HG03442 (cell line): ENCODE results near the gene C17orf67.

ENCODE experiments used
- ATAC-seq: cut with Tn5 transposase; IDR thresholded peaks from one replicate; pipeline ENCODE4 v1.9.1; 2021; ENCODE audit warnings: mild to moderate bottlenecking, moderate library complexity; ENCODE audit not compliant: unreplicated experiment

Gene C17orf67

DNA sequence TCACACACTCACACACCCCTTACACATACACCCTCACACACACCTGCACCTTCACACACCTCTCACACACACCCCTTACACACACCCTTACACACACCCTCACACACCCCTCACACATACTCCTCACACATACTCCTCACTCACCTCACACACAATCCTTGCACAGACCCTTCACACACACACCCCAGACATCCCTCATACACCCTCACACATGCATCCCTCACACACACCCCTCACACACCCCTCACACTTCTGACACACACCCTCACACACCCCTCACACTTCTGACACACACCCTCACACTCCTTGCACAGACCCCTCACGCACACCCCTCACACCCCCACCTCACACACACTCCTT, 23.9 kb downstream of the C17orf67 start:
- ATAC-seq: no peak

DNA sequence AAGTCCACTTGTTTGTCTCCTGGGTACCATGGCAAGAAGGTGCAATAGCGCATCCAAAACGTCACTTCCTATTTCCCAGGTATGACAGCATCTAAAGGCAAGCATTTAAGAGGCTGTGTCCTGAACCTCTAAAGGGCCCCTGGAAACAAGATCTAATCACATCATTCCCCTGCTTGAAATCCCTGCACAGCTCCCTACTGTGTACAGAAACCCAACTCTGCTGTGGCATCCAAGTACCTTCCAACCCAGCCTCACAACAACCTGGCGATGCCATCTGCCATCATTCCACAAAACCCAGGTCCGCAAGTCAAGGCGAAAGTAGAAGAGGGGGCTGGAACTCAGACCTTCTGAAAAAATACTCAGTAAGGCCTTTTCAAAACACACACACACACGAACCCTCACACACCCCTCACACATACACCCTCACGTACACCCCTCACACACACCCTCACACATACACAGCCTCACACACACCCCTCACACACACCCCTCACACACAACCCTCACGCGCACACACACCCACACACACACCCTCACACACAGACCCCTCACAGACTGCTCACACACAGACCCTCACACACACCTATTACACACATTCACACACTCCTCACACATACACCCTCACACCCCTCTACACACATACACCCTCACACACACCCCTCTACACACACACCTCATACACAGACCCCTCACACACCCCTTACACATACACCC, 24.5 kb downstream of the C17orf67 start:
- no peak for ATAC-seq

DNA sequence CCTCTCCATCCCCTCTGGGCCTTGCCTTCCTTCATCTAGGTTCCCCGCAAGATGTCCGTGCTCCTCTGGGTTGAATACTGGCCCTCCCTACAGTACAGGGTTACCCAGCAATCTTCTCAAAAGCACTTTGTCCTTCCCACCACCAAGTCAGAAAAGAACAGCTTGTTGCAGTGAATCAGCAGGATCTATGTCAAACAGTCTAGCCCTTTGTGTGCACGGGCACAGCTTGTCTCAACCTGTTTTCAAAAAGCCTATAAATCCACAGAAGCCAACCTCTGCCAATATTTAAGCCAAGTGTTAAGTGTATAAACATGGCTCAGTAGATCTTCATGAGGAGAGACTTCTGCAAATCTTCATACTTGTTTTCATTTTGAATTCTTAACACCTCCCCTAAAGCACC, 25.2 kb downstream of the C17orf67 start:
- no peak for ATAC-seq

DNA sequence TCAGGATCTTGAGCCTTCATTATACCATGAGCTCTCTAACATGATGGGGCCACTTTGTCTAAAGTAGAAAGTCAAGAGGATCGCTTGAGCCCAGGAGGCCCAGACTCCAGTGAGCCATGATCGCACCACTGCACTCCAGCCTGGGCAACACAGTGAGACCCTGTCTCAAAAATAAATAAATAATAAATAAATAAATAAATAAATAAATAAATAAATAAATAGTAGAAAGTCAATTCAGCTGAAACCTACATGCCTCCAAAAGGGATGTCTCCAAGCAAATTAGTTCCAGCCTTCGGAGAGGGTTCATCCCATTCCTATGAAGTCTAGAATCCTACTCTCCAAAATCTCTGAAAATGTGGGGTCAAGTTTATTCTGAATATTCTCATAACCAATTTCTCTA, 26.0 kb downstream of the C17orf67 start:
- ATAC-seq: no peak

DNA sequence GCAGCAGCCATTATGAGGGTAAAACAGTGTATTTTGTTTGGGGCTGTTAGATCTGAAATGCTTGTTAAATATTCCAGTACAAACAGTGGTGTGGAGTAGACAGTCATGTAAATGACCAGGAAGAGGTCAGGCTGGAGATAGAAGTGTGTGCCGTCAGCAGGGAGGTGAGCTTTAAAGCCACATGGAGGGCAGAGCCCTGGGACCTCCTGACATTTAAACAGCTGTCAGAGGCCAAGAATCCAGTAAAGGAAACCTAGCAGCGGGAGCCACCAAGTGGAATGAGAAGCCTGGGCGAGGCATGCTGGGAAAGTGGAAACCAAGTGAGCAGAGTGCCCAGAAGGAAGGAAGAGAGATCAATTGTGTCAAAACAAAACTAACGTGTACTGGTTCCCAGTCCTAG, 26.8 kb downstream of the C17orf67 start:
- ATAC-seq: no peak

DNA sequence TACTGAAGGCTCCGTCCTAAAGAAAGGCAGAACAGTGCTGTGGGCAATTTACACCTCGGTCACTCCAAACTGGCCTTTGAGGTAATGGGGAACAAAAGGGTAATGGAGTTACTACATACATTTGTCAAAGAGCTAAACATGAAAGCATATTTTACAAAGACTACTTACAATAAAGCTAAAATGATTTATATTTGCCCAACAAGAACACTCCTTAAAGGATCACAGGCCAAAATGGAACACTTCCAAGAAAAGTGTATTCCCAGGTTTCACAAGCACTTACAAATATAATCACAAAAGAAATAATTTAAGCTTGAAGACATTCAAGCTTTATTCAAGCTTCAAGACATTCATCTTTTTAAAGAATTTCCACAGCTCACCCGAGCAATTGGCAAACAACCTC, 29.3 kb downstream of the C17orf67 start:
- ATAC-seq: no peak

DNA sequence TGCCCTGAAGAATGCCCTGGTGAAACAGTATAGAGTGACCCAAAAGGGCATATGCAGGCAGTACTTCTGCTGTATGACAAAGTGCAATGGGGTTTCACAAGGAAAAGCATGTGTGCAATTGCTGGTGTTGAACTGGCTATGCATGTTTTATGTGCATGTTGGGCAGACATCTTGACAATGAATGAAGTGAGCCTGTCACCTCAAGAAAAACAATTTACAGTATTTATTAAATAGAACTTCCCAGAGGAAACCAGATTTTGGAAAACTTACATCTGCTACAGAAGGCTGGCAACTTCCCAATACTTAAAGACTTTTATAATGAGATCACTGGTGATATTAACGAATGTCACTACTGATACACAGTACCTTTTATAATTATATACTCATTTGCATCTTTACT, 30.6 kb downstream of the C17orf67 start:
- no peak for ATAC-seq

DNA sequence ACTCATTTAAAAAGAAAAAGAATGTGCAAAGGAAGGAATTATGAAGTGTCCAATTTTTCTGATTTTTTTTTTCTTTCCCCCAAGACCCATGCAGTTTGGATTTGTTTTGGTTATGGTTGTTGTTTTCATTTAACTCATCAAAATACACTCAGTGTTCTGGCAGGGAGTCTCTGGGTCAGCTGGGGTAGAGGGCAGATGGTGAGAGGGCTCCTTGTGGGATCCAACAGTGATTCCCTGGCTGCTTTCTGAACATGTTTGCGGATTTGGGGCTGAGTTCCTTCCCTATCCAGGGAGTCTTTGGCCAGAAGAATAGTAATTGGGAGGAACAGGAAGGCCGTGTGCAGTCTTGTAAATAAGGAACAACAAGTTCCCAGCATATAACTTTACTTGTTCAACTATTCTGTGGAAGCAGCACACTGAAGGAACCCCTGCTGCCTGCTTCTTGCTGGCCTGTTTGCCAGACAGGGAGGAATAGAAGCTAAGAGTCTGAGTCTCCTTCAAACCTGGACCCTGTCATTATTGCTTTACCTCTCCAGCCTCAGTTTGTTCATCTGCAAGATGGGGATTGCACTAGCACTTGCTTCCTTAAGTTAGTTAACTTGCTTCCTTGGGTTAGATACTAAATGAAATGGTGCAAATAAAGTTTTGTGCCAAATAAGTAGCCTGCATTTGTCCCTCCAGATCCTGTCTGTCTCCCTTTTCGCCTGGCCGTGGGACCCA, 32.1 kb downstream of the C17orf67 start:
- no peak for ATAC-seq

DNA sequence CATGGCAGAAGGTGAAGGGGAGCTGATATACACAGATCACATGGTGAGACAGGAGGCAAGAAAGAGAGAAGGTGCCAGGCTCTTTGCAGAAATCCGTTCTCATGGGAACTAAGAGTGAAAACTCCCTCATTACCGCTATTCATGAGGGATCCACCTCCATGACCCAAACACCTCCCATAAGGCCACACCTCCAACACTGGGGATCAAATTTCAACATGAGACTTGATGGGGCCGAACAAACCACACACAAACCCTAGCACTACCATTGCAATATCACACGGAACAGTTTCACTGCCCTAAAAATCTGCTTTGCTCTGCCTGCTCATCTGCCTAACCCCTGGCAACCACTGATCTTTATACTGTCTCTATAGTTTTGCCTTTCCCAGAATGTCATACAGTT, 34.8 kb downstream of the C17orf67 start:
- ATAC-seq: no peak

DNA sequence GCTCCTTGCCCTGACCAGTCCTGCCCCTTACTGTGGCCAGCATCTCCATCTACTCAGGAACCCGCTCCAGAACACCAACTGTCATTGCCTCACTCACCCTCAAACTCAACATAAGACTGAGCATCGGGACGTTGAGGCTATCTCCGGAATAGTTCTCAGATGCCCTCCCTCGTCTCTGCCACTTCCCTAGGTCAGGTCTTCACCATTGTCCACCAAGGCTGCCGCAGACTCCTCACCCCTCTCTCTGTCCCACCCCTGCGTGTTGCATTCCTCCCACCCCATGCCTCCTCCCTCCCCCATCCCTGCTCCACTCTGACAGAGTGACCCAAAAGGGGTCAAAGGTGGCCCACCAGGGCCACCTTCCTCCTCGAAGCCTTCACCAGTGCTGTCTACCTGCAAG, 37.2 kb downstream of the C17orf67 start:
- ATAC-seq: no peak

DNA sequence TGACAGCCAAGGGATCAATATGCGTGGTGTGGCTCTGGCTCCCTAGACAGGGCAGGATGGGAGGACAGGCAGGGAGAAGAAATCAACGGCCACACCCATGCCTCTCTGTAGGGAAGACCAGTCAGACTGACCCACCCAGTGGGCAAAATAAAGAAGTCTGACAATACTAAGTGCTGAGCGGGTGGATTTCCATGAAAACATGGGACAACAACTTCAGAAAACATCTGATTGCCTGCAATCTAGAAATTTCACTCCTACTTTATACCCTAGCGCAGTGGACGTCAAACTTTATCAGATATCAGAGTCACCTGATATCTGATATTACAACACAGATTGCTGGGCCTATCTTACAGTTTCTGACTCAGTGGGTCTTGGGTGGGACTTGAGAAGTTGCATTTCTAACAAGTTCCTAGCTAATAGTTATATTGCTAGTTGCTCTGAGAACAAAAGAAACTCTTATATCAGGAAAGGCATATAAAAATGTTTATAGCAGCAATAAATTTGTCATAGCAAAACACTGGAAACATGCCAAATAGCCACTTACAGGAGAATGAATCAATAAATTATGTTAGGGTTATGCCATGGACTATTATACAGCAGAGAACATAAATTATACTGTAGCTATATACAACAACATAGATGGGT, 38.4 kb downstream of the C17orf67 start:
- ATAC-seq: no peak

DNA sequence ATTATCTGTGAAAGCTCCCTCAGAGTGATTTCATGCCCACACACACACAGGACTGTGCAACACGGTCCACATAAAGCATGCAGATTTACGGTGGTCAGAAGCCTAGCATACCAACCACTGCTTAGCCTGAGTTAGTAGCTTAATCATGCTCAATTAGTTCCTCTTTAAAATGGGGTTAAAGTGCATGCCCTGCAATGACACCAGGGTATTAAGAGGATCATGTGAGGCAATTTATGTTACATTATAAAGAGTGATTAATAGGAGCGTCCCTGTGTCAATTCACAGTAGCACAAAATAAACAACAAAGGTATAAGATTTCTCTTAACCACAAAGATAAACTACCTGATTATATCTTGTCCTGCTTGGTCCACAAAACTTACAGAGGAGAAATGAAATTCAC, 39.8 kb downstream of the C17orf67 start:
- ATAC-seq: no peak

DNA sequence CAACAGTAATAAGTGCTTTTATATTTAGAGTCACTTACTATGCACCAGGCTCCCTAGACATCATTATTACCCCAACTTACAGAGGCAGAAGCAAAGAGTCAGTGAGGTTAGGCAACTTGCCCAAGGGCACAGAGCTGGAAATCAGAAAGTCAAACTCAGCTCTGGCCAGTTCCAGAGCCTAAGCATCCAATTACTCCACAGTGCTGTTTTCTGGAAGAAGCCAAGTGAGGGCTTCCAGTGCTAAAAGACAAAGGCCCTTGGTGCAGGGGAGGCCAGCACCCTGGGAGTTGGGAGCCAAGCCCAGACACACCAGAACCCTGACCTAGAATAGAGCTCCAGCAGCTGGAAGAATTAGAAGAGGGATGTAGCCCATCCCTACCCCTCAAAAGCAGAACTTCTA, 40.2 kb downstream of the C17orf67 start:
- no peak for ATAC-seq

DNA sequence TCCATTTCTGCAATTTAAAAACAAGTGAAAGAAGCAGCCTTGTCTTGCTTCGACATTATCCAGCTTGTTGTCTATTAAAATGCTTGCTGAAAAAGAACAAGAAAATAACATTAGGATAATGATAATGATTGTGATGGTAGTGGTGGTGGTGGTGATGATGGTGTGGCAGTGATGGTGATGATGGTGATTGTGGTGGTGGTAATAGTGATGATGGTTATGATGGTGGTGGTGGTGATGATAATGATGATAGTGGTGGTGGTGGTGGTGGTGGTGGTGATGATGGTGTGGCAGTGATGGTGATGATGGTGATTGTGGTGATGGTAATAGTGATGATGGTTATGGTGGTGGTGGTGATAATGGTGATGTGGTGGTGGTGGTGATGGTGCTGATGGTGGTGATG, 41.5 kb downstream of the C17orf67 start:
- no peak for ATAC-seq

DNA sequence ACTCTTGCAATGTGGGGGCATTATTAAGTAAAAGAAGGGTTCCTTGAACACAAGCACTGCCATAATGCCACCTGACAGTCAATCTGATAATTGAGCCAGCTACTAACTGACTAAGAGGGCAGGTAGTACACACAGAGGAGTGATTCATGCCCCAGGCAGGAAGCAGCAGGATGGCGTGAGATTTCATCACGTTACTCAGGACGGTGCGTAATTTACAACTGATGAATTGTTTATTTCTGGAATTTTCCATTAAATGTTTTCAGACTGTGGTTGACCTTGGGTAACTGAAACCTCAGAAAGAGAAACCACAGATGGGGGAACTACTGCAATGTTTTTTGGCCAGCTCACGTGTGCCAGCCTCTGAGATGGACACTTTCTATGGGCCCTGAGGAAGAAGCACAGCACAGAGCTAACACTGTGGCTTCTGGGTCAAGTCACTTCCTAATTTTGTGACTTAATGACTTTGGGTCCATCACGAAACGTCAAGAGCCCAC, 46.7 kb downstream of the C17orf67 start:
- ATAC-seq: peak; percentile 93

DNA sequence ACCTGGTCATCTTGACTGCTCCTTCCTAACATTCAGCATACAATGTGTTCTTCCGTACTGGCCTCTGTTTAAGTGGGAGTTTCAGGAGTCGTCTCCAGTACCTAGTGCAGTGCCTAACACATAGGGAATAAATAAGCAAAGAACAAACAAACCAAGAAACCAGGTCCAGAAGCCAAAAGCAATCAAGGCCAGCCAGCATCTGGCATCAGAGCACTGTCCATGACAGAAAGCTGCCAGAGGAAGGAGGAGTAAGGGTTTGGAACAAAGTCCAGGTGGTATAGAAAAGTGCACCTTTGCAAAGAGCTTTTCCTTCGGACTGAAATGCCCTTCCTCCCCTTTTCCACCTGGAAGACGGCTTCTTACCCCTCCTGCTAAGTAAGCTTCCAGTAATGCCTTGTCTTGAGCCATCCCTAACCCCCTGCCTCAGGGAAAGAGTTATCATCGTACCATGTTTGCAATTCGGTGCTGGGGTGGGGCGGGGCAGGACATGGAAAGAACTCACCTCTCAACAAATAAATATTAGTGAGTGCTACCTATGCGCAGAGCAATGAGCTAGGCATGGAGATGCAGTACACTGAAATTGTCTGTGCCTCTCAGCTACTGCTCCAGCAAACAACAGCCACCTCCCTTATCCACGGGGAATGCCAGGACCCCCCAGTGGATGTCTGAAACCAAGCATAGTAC, 47.6 kb downstream of the C17orf67 start:
- ATAC-seq: no peak

DNA sequence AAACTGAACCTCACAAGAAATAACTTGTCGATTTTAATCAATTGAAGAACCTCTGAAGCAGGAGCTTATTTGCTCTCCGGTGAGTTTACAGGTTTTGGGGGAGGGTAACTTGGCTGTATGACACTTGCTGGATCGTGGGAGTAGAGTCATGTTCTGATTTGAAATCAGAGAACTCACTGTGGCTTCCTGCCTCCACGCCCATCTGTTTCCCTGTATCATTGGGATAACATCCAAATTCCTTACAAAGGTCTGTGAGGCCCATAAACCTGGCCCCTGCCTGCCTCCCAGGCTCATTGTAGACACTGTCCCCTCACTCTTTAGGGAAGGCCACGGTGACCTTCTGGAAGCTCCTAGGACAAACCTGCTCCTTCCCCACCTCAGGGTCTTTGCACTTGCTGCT, 48.3 kb downstream of the C17orf67 start:
- ATAC-seq: no peak

DNA sequence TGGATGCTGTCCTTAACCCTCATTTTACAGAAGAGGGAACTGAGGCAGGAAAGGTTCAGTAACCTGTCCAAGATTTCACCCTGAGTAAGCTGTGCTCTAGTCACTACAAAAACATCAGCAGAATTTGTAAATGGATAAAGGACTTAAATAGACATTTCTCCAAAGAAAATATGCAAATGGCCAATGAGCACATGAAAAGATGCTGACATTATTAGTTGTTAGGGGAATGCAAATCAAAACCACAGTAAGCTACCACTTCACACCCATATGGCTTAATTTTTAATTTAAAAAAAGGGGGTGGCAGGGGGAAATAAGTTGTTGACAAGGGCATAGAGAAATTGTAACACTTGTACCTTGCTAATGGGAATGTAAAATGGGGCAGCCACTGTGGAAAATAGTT, 51.4 kb downstream of the C17orf67 start:
- ATAC-seq: no peak

DNA sequence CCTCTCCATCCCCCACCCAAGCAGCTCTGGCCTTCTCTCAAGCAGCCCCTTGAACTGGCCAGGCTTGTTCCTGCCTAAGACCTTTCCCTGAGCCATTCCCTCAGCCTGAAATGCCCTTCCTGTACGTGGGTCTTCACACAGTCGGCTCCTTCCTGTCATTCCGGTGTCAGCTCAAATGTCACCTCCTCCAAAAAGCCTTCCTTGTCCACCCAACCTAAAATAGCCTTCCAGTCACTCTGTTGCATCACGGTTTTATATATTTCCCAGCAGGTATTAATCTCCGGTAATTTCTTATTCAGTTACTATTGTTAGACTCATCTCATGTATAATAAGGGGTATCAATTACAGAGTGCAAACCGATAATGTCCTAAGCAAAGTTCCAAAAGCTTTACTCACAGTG, 51.8 kb downstream of the C17orf67 start:
- no peak for ATAC-seq

DNA sequence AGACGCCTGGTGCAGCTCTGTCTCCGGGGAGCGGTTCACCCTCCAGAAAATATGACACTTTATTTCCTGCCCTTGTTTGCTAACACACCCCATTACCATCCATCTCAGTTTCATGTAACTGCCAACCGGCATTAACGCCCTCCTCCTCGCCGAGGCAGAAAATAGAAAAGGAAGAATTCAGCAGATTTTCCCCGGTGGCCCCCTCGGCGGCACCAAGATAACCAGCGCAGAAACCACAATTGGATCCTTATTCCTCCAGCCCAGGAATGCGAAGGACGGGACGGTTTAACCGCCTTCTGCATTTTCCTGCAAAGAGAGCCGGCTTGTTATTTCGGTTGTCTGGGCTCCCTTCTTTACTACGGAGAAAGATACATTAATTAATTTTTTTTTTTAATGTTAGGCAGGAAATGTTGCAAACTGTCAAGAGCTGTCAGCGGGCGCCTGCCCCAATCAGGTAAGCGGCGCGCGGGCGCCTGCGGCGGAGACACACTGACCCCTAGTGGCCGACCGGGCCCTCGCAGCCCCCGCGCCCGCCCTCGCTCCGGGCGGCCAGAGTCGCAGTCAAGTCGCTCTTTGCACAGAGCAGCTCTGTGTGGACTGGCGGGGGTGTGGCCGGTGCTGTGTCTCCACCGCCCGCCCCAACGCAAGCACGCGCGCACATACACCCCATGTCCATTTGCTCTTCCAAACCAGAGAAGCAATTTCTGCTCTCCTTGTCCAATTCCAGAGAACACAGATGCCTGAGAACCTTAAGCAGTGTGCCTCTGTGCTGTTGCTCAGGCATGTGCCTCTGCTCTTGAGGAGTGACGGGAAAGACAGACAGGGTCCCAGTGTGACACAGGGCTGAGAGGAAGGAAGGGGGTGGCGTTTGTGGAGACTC, 53.6 kb downstream of the C17orf67 start:
- ATAC-seq: peak; percentile 96

DNA sequence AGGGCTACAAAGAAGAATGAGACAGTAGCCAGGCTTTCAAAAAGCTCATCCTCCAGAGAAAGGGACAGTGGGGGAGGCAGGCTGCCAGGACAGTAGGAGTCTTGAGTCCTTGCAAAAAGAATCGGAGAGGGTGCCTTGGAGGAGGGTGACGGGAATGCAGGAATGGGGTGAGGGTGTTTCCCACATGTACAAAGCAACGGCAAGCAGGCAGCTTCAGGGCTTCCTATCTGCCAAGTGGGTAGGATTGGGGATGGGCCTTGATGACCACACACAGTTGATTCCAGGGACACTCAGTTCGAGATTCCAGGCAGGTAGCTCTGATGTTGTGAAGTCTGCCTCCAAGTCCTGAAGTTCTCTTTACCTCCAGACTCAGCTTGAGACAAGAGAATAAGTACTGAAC, 54.4 kb downstream of the C17orf67 start:
- no peak for ATAC-seq
